A549 (cell line): ENCODE measurements around the gene LRRC47.

Experiments
- MAZ ChIP-seq: fragments of 150-350 bp; IDR thresholded peaks from 2 replicates; pipeline ENCODE4 v1.6.1; 2014; ENCODE audit warnings: antibody characterized with exemption, low read depth, low read length, borderline replicate concordance
- TF ChIP-seq, protein P1 (sequence below): fragments of 450-650 bp; IDR thresholded peaks from 2 replicates; pipeline ENCODE4 v1.6.1; 2014; ENCODE audit warnings: antibody characterized with exemption

DNA sequence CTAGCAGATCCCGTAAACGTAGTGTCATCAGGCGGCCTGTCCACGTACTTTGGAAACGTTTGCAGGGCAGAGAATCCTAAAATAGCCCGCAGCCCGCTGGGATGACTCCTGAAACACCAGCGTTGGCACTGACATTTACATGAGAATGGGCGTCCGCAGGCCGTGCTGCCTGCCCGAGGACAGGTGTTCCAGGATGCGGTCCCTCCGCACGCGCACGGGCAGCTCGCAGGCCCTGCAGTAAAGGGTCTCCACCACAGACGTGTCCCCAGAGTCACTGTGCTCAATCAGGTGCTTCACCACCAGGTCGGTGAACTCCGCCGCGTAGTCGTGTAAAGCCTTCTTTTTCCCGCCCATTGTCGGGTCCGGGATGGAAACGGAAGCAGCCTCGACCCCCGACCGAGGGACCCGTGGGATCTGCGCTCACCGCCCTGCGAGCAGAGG is 49.9 kb downstream of the LRRC47 start:
- TF ChIP-seq MAZ: no peak
- TF ChIP-seq, protein P1, sequence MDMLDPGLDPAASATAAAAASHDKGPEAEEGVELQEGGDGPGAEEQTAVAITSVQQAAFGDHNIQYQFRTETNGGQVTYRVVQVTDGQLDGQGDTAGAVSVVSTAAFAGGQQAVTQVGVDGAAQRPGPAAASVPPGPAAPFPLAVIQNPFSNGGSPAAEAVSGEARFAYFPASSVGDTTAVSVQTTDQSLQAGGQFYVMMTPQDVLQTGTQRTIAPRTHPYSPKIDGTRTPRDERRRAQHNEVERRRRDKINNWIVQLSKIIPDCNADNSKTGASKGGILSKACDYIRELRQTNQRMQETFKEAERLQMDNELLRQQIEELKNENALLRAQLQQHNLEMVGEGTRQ: no peak
